ENCODE results near the gene RAB3GAP1.
"Not testable (repeated sequence)": the region's sequence is repeated elsewhere in the genome, so short reads cannot be mapped to it uniquely, and the experiment has no call there.

The RAB3GAP1 gene

DNA sequence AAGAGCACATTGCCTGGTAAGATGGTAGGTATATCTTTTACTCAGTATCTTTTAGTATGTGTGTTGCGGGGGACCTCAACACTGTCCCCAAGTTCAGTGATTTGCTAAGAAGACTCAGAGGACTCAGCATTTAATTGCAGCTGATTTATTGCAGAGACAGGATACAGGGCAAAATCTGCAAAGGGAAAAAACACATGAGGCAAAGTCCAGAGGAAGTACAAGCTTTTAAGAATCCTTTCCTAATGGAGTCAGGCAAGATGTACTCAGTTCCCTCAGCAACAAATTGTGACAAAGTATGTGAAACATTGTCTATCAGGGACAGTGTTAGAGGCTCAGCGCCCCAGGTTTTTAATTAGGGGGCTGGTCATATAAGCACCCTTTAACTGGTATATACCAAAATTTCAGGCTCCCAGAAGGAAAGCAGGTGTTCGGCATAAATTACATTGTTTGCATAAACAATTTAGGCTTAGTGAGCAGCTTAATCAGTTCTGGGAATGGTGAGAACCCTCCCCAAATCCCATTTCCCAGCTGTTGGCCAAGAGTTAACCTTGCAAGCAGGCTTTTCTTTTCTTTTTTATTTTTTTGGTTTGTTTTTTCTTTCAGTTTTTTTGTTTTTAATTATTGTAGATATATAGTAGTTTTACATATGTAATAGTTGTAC, 41.7 kb downstream of the RAB3GAP1 start:
- H3K36me3 ChIP-seq (ENCODE audit: control insufficient read depth, insufficient read depth, low read length) = no peaks in the 10 kb centered on the region
- H3K4me3 ChIP-seq (ENCODE audit: low read depth, low read length) = no peak overlapping the region
- no peaks in the 10 kb centered on the region for H3K4me1 ChIP-seq (ENCODE audit: control insufficient read depth, insufficient read depth, low read length)
- no peaks in the 10 kb centered on the region for H3K9me3 ChIP-seq (ENCODE audit: control insufficient read depth, insufficient read depth, low read length)
- no peaks in the 10 kb centered on the region for H3K27me3 ChIP-seq (ENCODE audit: control insufficient read depth, insufficient read depth, low read length)
- no peak overlapping the region for H3K9ac ChIP-seq (ENCODE audit: low read depth, low read length)

GRCh38 chr2:135094508-135094907, 42.4 kb downstream of the RAB3GAP1 start:
- H3K9ac ChIP-seq (ENCODE audit: low read depth, low read length) = no peak overlapping the region

GRCh38 chr2:135095591-135095990, 43.5 kb downstream of the RAB3GAP1 start:
- H3K36me3 ChIP-seq (ENCODE audit: control insufficient read depth, insufficient read depth, low read length) = no peaks in the 10 kb centered on the region

More at GRCh38 chr2:135094508-135094907, 42.4 kb downstream of the RAB3GAP1 start:
- Histone ChIP-seq H3K36me3 (ENCODE audit: control insufficient read depth, insufficient read depth, low read length) (no peaks in the 10 kb centered on the region), H3K4me1 (ENCODE audit: control insufficient read depth, insufficient read depth, low read length) (no peaks in the 10 kb centered on the region), H3K4me3 (ENCODE audit: low read depth, low read length) (no peak overlapping the region), H3K27me3 (ENCODE audit: control insufficient read depth, insufficient read depth, low read length) (no peaks in the 10 kb centered on the region), H3K9me3 (ENCODE audit: control insufficient read depth, insufficient read depth, low read length) (no peaks in the 10 kb centered on the region)

GRCh38 chr2:135096665-135097446, 44.8 kb downstream of the RAB3GAP1 start:
- Histone ChIP-seq H3K27me3 (ENCODE audit: control insufficient read depth, insufficient read depth, low read length) (no peaks in the 10 kb centered on the region), H3K36me3 (ENCODE audit: control insufficient read depth, insufficient read depth, low read length) (no peaks in the 10 kb centered on the region), H3K9ac (ENCODE audit: low read depth, low read length) (no peak overlapping the region), H3K4me1 (ENCODE audit: control insufficient read depth, insufficient read depth, low read length) (no peaks in the 10 kb centered on the region), H3K4me3 (ENCODE audit: low read depth, low read length) (no peak overlapping the region), H3K9me3 (ENCODE audit: control insufficient read depth, insufficient read depth, low read length) (no peaks in the 10 kb centered on the region)

More at GRCh38 chr2:135095591-135095990, 43.5 kb downstream of the RAB3GAP1 start:
- Histone ChIP-seq H3K9me3 (ENCODE audit: control insufficient read depth, insufficient read depth, low read length) (no peaks in the 10 kb centered on the region), H3K4me1 (ENCODE audit: control insufficient read depth, insufficient read depth, low read length) (no peaks in the 10 kb centered on the region), H3K9ac (ENCODE audit: low read depth, low read length) (no peak overlapping the region), H3K4me3 (ENCODE audit: low read depth, low read length) (no peak overlapping the region), H3K27me3 (ENCODE audit: control insufficient read depth, insufficient read depth, low read length) (no peaks in the 10 kb centered on the region)

GRCh38 chr2:135097532-135098231, 45.6 kb downstream of the RAB3GAP1 start:
- no peak overlapping the region for H3K4me3 ChIP-seq (ENCODE audit: low read depth, low read length)
- H3K4me1 ChIP-seq (ENCODE audit: control insufficient read depth, insufficient read depth, low read length) = no peaks in the 10 kb centered on the region
- H3K36me3 ChIP-seq (ENCODE audit: control insufficient read depth, insufficient read depth, low read length) = no peaks in the 10 kb centered on the region
- no peaks in the 10 kb centered on the region for H3K9me3 ChIP-seq (ENCODE audit: control insufficient read depth, insufficient read depth, low read length)
- no peak overlapping the region for H3K9ac ChIP-seq (ENCODE audit: low read depth, low read length)
- H3K27me3 ChIP-seq (ENCODE audit: control insufficient read depth, insufficient read depth, low read length) = no peaks in the 10 kb centered on the region

DNA sequence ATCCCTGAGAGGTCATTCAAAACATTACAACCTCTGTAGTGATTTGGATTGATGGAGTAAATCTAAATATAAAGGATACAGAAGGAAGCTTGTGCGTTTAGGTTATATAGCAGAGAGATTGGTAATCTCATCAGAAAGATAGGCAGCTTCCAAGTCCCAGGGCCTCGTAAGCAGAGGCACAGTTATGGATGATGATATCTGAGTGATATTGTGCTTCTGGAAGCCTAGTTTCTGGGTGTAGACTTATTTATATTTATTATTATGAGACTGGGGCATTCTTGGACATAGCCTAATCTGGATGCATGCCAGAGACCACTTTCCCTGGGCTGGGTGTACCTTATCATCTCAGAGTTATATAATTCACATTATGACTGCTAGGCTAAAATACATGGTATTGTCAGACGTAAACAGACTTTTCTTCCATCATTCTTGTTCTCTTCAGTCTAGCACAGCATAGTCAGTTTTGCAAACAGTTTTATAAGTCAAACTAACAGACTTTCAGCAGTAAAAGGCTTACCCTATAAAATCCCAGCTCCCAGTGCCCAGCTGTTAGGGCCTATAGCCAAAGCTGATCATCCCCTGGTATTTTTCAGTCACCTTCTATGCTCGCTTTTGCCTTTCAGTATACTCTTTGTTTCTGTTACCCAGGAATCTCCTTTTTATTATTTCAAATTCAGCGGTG, 47.9 kb downstream of the RAB3GAP1 start:
- Histone ChIP-seq H3K4me1 (ENCODE audit: control insufficient read depth, insufficient read depth, low read length) (no peaks in the 10 kb centered on the region), H3K36me3 (ENCODE audit: control insufficient read depth, insufficient read depth, low read length) (no peaks in the 10 kb centered on the region), H3K9ac (ENCODE audit: low read depth, low read length) (no peak overlapping the region), H3K4me3 (ENCODE audit: low read depth, low read length) (no peak overlapping the region), H3K9me3 (ENCODE audit: control insufficient read depth, insufficient read depth, low read length) (no peaks in the 10 kb centered on the region), H3K27me3 (ENCODE audit: control insufficient read depth, insufficient read depth, low read length) (no peaks in the 10 kb centered on the region)

GRCh38 chr2:135103843-135104242, 51.8 kb downstream of the RAB3GAP1 start:
- no peaks in the 10 kb centered on the region for H3K36me3 ChIP-seq (ENCODE audit: control insufficient read depth, insufficient read depth, low read length)
- H3K4me3 ChIP-seq (ENCODE audit: low read depth, low read length) = no peak overlapping the region
- H3K27me3 ChIP-seq (ENCODE audit: control insufficient read depth, insufficient read depth, low read length) = no peaks in the 10 kb centered on the region
- H3K4me1 ChIP-seq (ENCODE audit: control insufficient read depth, insufficient read depth, low read length) = no peaks in the 10 kb centered on the region
- no peak overlapping the region for H3K9ac ChIP-seq (ENCODE audit: low read depth, low read length)
- H3K9me3 ChIP-seq (ENCODE audit: control insufficient read depth, insufficient read depth, low read length) = no peaks in the 10 kb centered on the region

DNA sequence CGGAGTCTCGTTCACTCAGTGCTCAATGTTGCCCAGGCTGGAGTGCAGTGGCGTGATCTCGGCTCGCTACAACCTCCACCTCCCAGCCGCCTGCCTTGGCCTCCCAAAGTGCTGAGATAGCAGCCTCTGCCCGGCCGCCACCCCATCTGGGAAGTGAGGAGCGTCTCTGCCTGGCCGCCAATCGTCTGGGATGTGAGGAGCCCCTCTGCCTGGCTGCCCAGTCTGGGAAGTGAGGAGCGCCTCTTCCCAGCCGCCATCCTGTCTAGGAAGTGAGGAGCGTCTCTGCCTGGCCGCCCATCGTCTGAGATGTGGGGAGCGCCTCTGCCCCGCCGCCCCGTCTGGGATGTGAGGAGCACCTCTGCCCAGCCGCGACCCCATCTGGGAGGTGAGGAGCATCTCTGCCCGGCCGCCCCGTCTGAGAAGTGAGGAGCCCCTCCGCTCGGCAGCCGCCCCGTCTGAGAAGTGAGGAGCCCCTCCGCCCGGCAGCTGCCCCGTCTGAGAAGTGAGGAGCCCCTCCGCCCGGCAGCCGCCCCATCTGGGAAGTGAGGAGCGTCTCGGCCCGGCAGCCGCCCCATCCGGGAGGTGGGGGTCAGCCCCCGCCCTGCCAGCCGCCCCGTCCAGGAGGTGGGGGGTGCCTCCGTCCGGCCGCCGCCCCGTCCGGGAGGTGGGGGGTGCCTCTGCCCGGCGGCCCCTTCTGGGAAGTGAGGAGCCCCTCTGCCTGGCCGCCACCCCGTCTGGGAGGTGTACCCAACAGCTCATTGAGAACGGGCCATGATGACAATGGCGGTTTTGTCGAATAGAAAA, 53.6 kb downstream of the RAB3GAP1 start:
- not testable (repeated sequence) for H3K9ac ChIP-seq (ENCODE audit: low read depth, low read length); H3K9me3 ChIP-seq (ENCODE audit: control insufficient read depth, insufficient read depth, low read length); H3K36me3 ChIP-seq (ENCODE audit: control insufficient read depth, insufficient read depth, low read length); H3K27me3 ChIP-seq (ENCODE audit: control insufficient read depth, insufficient read depth, low read length); H3K4me3 ChIP-seq (ENCODE audit: low read depth, low read length); H3K4me1 ChIP-seq (ENCODE audit: control insufficient read depth, insufficient read depth, low read length)

- Histone ChIP-seq H3K27me3 (ENCODE audit: control insufficient read depth, insufficient read depth, low read length) (no peaks in the 10 kb centered on the region), H3K36me3 (ENCODE audit: control insufficient read depth, insufficient read depth, low read length) (no peaks in the 10 kb centered on the region), H3K4me3 (ENCODE audit: low read depth, low read length) (no peak overlapping the region), H3K9ac (ENCODE audit: low read depth, low read length) (no peak overlapping the region), H3K4me1 (ENCODE audit: control insufficient read depth, insufficient read depth, low read length) (no peaks in the 10 kb centered on the region), H3K9me3 (ENCODE audit: control insufficient read depth, insufficient read depth, low read length) (no peaks in the 10 kb centered on the region)
These were observed 61.2 kb downstream of the RAB3GAP1 start for GRCh38 chr2:135113322-135113721.

- H3K4me3 ChIP-seq (ENCODE audit: low read depth, low read length) = no peak overlapping the region
- no peaks in the 10 kb centered on the region for H3K36me3 ChIP-seq (ENCODE audit: control insufficient read depth, insufficient read depth, low read length)
- H3K9ac ChIP-seq (ENCODE audit: low read depth, low read length) = no peak overlapping the region
- H3K27me3 ChIP-seq (ENCODE audit: control insufficient read depth, insufficient read depth, low read length) = no peaks in the 10 kb centered on the region
- H3K9me3 ChIP-seq (ENCODE audit: control insufficient read depth, insufficient read depth, low read length) = no peaks in the 10 kb centered on the region
- H3K4me1 ChIP-seq (ENCODE audit: control insufficient read depth, insufficient read depth, low read length) = no peaks in the 10 kb centered on the region
These were observed 67.5 kb downstream of the RAB3GAP1 start for GRCh38 chr2:135119582-135119981.

Data from iPS-15b (cell line).